Vein endothelial cell (primary cell): ENCODE measurements around the gene HSPB2. TPM values are rescaled to one million over a fixed set of nuclear protein-coding genes. Genes with fewer than 3 reads are reported as not detected.

Experiments used
- small RNA-seq: library from RNA; depleted of rRNA; stranded (forward); fragments of <200 nt; gene quantifications from one replicate; pipeline ENCODE3, GENCODE V24; 2012
- total RNA-seq: library from RNA; depleted of rRNA; stranded (reverse); fragments of >200 nt; gene quantifications from 2 replicates; pipeline ENCODE4 v1.2.3, GENCODE V29; 2012

Gene HSPB2
- not detected in 2 replicates for total RNA-seq

GRCh38 chr11:111912535-111912934, at the start of gene HSPB2:
Gene HSPB2, plus strand, starts transcription at chr11:111912734. Its CDS starts 96 bp downstream, at chr11:111912830.

GRCh38 chr11:111870886-111871692, 41.4 kb upstream of the HSPB2 start, which contains the start of gene ALG9:
Gene ALG9, minus strand, starts transcription at chr11:111871581. Its CDS starts 99 bp downstream, at chr11:111871482.

DNA sequence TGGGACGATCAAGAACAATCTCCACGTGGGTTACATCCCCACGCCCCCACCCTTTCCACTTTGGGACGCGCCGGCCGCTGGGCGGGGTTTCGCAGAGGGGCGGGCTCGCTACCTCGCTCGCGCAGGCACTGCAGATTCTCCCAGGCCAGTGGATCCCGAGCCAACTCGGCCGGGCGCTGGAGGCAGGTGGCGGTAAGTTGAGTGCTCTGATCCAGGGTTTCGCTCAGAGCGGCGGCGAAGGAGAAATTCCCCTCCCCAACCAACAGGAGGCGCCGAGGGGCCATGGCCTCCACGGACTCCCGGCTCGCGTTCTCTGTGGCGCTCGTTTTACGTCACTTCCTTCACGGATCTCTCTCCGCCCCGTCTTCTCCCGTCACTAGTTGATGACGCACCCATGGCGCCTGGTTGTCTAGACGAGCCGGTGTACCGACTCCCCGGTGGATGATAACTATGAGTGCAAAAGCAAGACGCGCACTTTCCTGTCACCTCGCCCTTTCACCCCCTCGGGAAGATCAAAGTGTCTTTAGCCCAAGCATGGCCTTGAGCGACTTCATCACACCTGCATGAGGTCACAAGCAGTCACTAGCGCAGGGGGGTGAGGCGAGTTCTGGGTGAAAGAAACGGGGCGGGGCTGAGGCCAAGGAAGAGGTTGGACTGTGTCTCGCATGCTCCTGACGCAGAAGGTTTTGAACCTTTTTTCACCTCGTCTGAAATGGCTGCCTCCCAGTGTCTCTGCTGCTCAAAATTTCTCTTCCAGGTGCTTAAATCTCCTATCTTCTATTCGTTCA, 33.5 kb upstream of the HSPB2 start, which contains the start of the genes CFAP68 and FDXACB1:
Gene CFAP68, plus strand, starts transcription at position 693 of the 788 bp plus-strand sequence. Its CDS starts 20 bp downstream, at position 713.
Gene FDXACB1, minus strand, starts transcription at position 317 of the 788 bp plus-strand sequence. Its CDS starts 33 bp downstream, at position 284.

DNA sequence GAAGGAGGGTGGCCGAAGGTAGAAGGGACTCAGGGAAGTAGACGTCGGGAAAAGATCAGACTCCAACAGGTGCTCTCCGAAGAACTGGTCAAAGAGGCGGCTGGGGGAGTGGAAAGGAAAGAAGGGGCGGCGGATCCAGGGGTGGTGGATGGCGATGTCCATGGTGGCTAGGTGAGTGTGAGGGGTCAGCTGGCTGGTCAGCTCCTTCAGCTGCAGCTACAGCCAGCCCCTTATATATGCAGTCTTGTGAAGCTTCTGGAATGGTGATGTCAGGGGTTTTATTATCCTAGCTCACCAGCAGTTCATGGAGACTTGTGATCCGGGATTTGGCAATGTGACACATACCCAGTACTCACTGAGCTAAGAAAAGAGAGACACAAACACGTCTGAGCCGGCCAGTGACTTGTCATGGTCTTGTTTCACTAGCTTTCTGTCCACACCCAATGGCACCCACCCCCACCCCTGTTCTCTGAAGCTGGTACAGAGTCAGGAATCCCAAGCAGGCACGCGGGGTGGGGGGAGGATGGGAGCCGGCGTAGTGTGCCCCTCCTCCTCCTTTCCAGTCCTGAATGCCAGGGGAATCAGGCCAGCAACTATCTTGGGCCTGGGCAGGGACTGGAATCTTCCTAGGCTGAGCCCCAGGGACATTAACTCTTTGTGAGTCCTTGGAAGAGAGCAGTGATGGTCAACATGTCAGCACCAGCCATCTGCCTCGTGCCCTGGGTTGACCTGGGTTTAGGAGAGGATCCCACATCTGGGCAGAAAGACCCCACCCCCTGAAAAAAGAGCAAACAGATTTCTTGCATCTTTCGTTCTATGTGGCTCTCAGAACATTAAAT, 752 bp upstream of the HSPB2 start, which contains the start of gene CRYAB:
Gene CRYAB, minus strand, starts transcription at position 208 of the 839 bp plus-strand sequence. Its CDS starts 46 bp downstream, at position 162.

DNA sequence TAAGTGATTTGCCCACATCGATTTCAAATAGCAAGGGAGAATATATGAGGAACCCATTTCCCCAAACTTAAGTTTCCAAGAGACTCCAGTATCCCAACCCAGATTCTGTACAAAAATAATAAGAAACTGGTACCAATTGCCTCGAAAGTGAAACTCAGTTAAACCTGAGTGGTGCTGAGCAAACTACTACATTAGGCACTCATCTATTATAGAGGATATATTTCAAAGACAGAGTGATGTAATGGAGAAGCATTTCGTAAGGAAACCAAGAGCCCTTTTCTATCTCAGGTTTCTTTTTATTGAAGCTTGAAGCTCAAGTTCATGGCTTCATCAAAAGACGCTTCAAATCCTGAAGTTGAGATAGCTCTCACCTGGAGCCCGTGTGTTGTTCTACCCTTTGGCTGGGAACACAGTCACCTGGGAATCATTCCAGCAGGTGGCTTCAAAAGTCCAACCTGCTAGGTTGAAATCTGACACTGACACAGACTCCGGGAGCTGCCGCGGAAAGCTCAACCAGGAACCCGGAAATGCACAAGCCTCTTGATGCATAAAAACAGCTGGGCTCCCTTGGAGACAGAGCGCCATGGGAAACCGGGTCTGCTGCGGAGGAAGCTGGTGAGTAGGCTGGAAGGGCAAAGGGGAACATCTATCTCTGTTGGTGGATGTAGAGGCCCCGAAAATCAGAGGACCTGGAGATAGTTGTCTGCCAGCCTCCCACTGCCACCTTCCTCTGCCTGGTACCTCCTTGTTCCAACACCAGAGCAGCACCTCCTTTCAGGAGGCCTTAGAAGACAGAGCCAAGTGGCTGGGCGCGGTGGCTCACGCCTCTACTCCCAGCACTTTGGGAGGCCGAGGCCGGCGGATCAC, 6.1 kb downstream of the HSPB2 start, which contains the start of gene C11orf52:
Gene C11orf52, plus strand, starts transcription at position 524 of the 867 bp plus-strand sequence. Its CDS starts 60 bp downstream, at position 584.

Small RNA genes within 50 kb of the gene (small RNA-seq; reads per million reads assigned to genes)
- gene C11orf52 (not detected), gene GNG5P3 (not detected), gene RNA5SP351 (not detected), gene RPL37AP8 (0.08 reads per million)

Other genes with a start within 250 kb of the HSPB2 start
- 38.5 and 50.4 TPM in 2 replicates for gene PPP2R1B, start 146.3 kb upstream of the HSPB2 start, total RNA-seq
- gene ALG9, start 41.2 kb upstream of the HSPB2 start, total RNA-seq = 31.6 and 34.0 TPM in 2 replicates
- 2.1 and 3.3 TPM in 2 replicates for gene FDXACB1, start 33.6 kb upstream of the HSPB2 start, total RNA-seq
- gene CFAP68, start 33.2 kb upstream of the HSPB2 start, total RNA-seq = 4.2 and 4.6 TPM in 2 replicates
- 0.65 and 1.6 TPM in 2 replicates for gene CRYAB, start 964 bp upstream of the HSPB2 start, total RNA-seq
- 0.65 TPM in 1 of 2 replicates, not detected in the other for gene C11orf52, start 6.2 kb downstream of the HSPB2 start, total RNA-seq
- 39.2 and 45.1 TPM in 2 replicates for gene DIXDC1, start 24.6 kb downstream of the HSPB2 start, total RNA-seq
- 34.6 and 49.5 TPM in 2 replicates for gene DLAT, start 112.7 kb downstream of the HSPB2 start, total RNA-seq
- gene PIH1D2, start 161.3 kb downstream of the HSPB2 start, total RNA-seq = 1.7 and 2.6 TPM in 2 replicates
- gene NKAPD1, start 161.6 kb downstream of the HSPB2 start, total RNA-seq = 16.0 and 19.8 TPM in 2 replicates
- 53.9 and 55.1 TPM in 2 replicates for gene TIMM8B, start 174.0 kb downstream of the HSPB2 start, total RNA-seq
- gene SDHD, start 174.1 kb downstream of the HSPB2 start, total RNA-seq = 84.5 and 114 TPM in 2 replicates